ENCODE data around the gene GPR37. TPM values are rescaled to one million over a fixed set of nuclear protein-coding genes. Genes with fewer than 3 reads are reported as not detected.

Gene GPR37
- total RNA-seq, 4 donors from 2014 or later: 1.1 TPM; not detected in 2

DNA sequence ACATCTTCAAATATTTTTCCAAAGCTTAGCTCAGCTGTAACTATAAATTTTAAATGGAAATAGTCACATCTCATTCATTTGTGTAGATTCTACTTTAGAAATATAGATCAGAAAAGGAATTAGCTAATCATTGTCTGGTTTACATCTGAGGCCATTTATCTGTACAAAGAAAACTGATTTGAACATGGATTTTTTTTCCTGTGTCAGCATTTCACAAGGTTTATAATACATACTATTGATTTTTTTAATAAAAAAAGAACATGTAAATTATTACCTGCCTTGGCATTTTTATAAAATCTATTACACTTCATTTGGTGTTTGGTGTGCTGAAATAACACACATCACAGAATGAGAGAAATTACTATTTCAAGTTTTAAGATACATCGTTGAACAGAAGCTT is 3.5 kb upstream of the GPR37 start:
- Histone ChIP-seq H3K27ac (no peak overlapping the region), H3K9me3 (no peaks in the 10 kb centered on the region), H3K36me3 (no peaks in the 10 kb centered on the region), H3K27me3 (peaks cover 20% of the 10 kb centered on the region), H3K4me3 (no peak overlapping the region), H3K4me1 (peaks cover 8 to 15% (median 14%) of the 10 kb centered on the region in 4 donors)
- intact Hi-C loops (cut with DNase I; ENCODE audit: low total_unique reads): no loop called here
- in situ Hi-C loops (cut with MboI; ENCODE audit: low pct_ligation_motif_present in 1 of 4, low pct_unique_long_range_greater_than_20kb in 1 of 4, low sequenced_read_pairs in 3 of 4): no loop called here
- no peak for TF ChIP-seq POLR2A (IDR thresholded peaks at IDR 0.05)
- no peak for TF ChIP-seq EP300 (IDR thresholded peaks at IDR 0.05; ENCODE audit: low read depth)
- no peak for TF ChIP-seq CTCF (IDR thresholded peaks at IDR 0.05)
- no peak for TF ChIP-seq POLR2AphosphoS5 (IDR thresholded peaks at IDR 0.05)
- WGBS, 2 donors (ENCODE audit: low coverage in 1 of 2): 75 to 83% methylated on average over 1 of the region's 1 CpG
- no peak for DNase-seq

GRCh38 chr7:124768525-124768924 is 2.9 kb upstream of the GPR37 start:
- 70 to 83% methylated on average over 1 of the region's 1 CpG for WGBS, 2 donors (ENCODE audit: low coverage in 1 of 2)
- in situ Hi-C loops (cut with MboI; ENCODE audit: low pct_ligation_motif_present in 1 of 4, low pct_unique_long_range_greater_than_20kb in 1 of 4, low sequenced_read_pairs in 3 of 4): no loop called here

GRCh38 chr7:124764847-124765400 is 668 bp downstream of the GPR37 start:
- TF ChIP-seq POLR2AphosphoS5 (IDR thresholded peaks at IDR 0.05) (no peak), POLR2A (IDR thresholded peaks at IDR 0.05) (no peak), CTCF (IDR thresholded peaks at IDR 0.05) (no peak), EP300 (IDR thresholded peaks at IDR 0.05; ENCODE audit: low read depth) (no peak)
- in situ Hi-C loops (cut with MboI; ENCODE audit: low pct_ligation_motif_present in 1 of 4, low pct_unique_long_range_greater_than_20kb in 1 of 4, low sequenced_read_pairs in 3 of 4): no loop called here
- intact Hi-C loops (cut with DNase I; ENCODE audit: low total_unique reads): no loop called here
- WGBS, 2 donors (ENCODE audit: low coverage in 1 of 2): 3% methylated on average over 21 of the region's 26 CpGs; no CpG with 5 or more reads in 1 of the 2 donors
- H3K9me3 ChIP-seq: no peaks in the 10 kb centered on the region
- no peaks in the 10 kb centered on the region for H3K36me3 ChIP-seq
- DNase-seq: peak; percentile 26
- peak overlapping the region in 2 of 4 donors; percentile 41 to 61 for H3K27ac ChIP-seq
- peaks cover 8 to 28% (median 22%) of the 10 kb centered on the region in 4 donors for H3K4me1 ChIP-seq
- H3K27me3 ChIP-seq: peaks cover 30% of the 10 kb centered on the region
- peak overlapping the region; percentile 27 to 50 (median 34) for H3K4me3 ChIP-seq

More at GRCh38 chr7:124768525-124768924, 2.9 kb upstream of the GPR37 start:
- peaks cover 26% of the 10 kb centered on the region for H3K27me3 ChIP-seq
- no peaks in the 10 kb centered on the region for H3K36me3 ChIP-seq
- no peak for DNase-seq
- no peak overlapping the region for H3K27ac ChIP-seq
- no peak overlapping the region for H3K4me3 ChIP-seq
- TF ChIP-seq POLR2A (IDR thresholded peaks at IDR 0.05): no peak
- no peak for TF ChIP-seq EP300 (IDR thresholded peaks at IDR 0.05; ENCODE audit: low read depth)
- TF ChIP-seq CTCF (IDR thresholded peaks at IDR 0.05): no peak
- no peak for TF ChIP-seq POLR2AphosphoS5 (IDR thresholded peaks at IDR 0.05)
- intact Hi-C loops (cut with DNase I; ENCODE audit: low total_unique reads): no loop called here
- H3K9me3 ChIP-seq: no peaks in the 10 kb centered on the region
- H3K4me1 ChIP-seq: peaks cover 8 to 20% (median 15%) of the 10 kb centered on the region in 4 donors

DNA sequence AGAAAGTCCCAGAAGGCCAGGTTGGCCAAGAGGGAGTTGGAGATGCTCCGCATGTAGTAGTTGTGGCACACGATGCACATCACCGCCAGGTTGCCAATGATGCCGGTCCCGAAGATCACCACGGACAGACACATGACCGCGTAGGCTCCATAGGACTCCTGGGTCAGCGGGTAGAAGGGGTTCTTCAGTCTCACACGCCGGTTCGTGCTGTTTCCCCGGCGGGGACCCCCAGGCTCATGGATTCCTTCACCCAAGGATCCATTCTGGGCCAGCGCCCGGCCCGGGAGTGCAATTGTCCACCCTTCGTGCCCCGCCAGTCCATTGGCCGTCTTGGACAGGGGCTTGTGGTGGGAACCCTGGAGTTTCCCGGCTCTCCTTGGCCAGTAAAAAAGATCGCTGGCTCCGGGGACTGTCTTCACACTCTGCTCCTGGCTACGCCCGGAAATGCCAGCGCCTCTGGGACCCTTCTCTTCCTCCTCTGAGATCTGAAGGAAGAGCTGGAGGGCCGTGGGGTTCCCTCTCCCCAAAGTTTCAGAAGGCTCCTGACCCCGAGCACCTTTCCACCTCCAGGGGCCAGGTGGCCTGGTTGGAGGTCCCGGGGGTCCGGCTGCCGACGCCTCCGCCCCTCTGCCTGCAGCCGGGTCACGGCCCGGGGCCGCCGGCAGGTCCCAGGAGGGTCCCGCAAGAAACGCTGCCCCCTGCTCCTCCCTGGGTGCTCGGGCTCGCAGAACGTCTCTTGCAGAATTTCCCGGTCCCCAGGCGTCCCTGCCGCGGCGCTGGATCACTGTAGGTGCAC is 1.3 kb downstream of the GPR37 start:
- Histone ChIP-seq H3K9me3 (no peaks in the 10 kb centered on the region), H3K27ac (peak overlapping the region in 1 of 4 donors; percentile 61), H3K4me3 (peak overlapping the region; percentile 21 to 50 (median 34)), H3K4me1 (peaks cover 8 to 28% (median 22%) of the 10 kb centered on the region in 4 donors), H3K36me3 (no peaks in the 10 kb centered on the region), H3K27me3 (peaks cover 30% of the 10 kb centered on the region)
- no peak for DNase-seq
- TF ChIP-seq EP300 (IDR thresholded peaks at IDR 0.05; ENCODE audit: low read depth) (no peak), POLR2AphosphoS5 (IDR thresholded peaks at IDR 0.05) (no peak), CTCF (IDR thresholded peaks at IDR 0.05) (no peak), POLR2A (IDR thresholded peaks at IDR 0.05) (no peak)
- WGBS, 2 donors (ENCODE audit: low coverage in 1 of 2): 20 to 24% methylated on average over 2 to 47 of the region's 48 CpGs
- intact Hi-C loops (cut with DNase I; ENCODE audit: low total_unique reads): no loop called here
- in situ Hi-C loops (cut with MboI; ENCODE audit: low pct_ligation_motif_present in 1 of 4, low pct_unique_long_range_greater_than_20kb in 1 of 4, low sequenced_read_pairs in 3 of 4): no loop called here

Measured in transverse colon (tissue), 4 donors.